ENCODE results near the gene VPS29. TPM values are rescaled to one million over a fixed set of nuclear protein-coding genes. Genes with fewer than 3 reads are reported as not detected.
A peak's percentile ranks its signal among the peaks of the same experiment; 100 is the strongest.

VPS29 gene
- total RNA-seq, 1 experiment from 2014 or later = 66.3 TPM

DNA sequence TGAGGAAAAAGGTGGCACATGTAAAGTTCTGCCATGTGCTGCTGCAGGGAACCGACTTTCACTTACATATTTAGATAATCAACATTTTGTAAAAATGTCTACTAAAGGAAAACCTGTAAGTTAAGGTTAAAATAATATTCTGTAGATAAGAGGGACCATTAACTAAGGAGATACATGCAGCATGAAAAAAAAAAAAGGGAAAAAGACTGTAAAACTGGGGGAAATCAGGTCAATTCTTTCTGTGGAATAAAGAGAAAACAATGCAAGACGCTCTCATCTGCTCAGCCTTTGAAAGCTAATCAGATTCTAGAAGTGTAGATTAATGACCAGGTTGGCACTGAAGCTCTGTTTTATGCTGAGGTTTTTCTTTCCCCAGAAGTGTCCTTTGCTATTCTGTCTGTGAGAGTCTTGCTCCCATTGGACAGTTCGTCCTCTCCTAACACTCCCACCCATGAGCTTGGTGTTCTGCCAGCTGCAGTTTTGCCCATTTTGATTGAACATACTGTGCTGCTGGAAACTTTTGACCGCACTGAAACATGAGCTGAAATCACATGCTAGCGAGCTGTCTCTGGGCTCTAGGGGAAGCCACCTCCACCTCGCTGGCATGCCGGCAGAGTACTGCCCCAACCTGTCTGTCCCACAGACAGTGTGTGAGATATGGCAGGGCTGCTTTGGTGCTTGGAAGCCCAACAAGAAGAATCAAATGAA, 41.5 kb upstream of the VPS29 start:
- Mint-ChIP-seq H3K4me3 (no peak overlapping the region), H3K36me3 (peaks cover 34% of the 10 kb centered on the region), H3K27me3 (ENCODE audit: low read depth) (no peaks in the 10 kb centered on the region), H3K4me1 (peaks cover 5% of the 10 kb centered on the region; the same call in 1 of the 2 replicates), H3K9me3 (no peaks in the 10 kb centered on the region), H3K27ac (peak overlapping the region; percentile 51; the same call in 1 of the 2 replicates)
- TF ChIP-seq, protein P1, sequence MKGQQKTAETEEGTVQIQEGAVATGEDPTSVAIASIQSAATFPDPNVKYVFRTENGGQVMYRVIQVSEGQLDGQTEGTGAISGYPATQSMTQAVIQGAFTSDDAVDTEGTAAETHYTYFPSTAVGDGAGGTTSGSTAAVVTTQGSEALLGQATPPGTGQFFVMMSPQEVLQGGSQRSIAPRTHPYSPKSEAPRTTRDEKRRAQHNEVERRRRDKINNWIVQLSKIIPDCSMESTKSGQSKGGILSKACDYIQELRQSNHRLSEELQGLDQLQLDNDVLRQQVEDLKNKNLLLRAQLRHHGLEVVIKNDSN (CRISPR knock-in tag; IDR thresholded peaks at IDR 0.05) = no peak
- TF ChIP-seq CREM (CRISPR knock-in tag; IDR thresholded peaks at IDR 0.05) (no peak), MYBL2 (CRISPR knock-in tag; IDR thresholded peaks at IDR 0.05) (no peak), ZNF263 (CRISPR knock-in tag; IDR thresholded peaks at IDR 0.05; ENCODE audit: low read depth) (no peak), ETV6 (CRISPR knock-in tag; IDR thresholded peaks at IDR 0.05) (no peak), ZNF416 (CRISPR knock-in tag; IDR thresholded peaks at IDR 0.05) (no peak), OVOL2 (CRISPR knock-in tag; IDR thresholded peaks at IDR 0.05; ENCODE audit: borderline replicate concordance) (no peak)
- POLR2A ChIA-PET = interaction anchor here (0.6 to 0.9 kb wide), 2 partner anchors 75 to 553 kb away, joined by 4 read pairs; partner anchors contain the start of genes FAM216A and GPN3
- CTCF ChIA-PET = interaction anchor here (1.1 to 1.9 kb wide), 3 partner anchors 8 to 112 kb away, joined by 3 to 4 read pairs (median 4); partner anchors contain the start of gene ARPC3
- no peak for ATAC-seq
- no peak for DNase-seq (ENCODE audit: low spot score)

DNA sequence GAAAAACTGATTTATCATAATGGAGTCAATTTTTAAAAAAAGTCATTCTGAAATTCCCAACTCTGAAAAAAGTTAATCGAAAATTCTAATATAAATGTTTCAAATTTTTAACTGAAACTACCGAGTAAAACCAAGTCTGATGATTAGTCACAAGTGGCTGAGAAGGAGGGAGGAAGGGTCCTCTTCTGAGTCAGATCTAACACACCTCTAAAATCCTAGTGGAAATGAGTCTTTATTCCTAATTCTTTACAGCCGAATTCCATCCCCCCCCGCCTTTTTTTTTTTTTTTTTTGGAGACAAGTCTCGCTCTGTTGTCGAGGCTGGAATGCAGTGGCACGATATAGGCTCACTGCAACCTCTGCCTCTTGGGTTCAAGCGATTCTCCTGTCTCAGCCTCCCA, 38.1 kb upstream of the VPS29 start:
- Mint-ChIP-seq H3K27ac (no peak overlapping the region), H3K4me3 (no peak overlapping the region), H3K27me3 (ENCODE audit: low read depth) (no peaks in the 10 kb centered on the region), H3K9me3 (no peaks in the 10 kb centered on the region), H3K4me1 (peaks cover 5% of the 10 kb centered on the region; the same call in 1 of the 2 replicates), H3K36me3 (peaks cover 38% of the 10 kb centered on the region)
- CTCF ChIA-PET = no interaction called here
- POLR2A ChIA-PET = no interaction called here
- no peak for ATAC-seq
- DNase-seq (ENCODE audit: low spot score) = no peak
- TF ChIP-seq ZNF263 (CRISPR knock-in tag; IDR thresholded peaks at IDR 0.05; ENCODE audit: low read depth) (no peak), JUN (CRISPR knock-in tag; IDR thresholded peaks at IDR 0.05) (no peak), ZNF416 (CRISPR knock-in tag; IDR thresholded peaks at IDR 0.05) (no peak), ZNF671 (CRISPR knock-in tag; IDR thresholded peaks at IDR 0.05) (no peak), PRRX2 (CRISPR knock-in tag; IDR thresholded peaks at IDR 0.05) (no peak)
- TF ChIP-seq, protein P2, sequence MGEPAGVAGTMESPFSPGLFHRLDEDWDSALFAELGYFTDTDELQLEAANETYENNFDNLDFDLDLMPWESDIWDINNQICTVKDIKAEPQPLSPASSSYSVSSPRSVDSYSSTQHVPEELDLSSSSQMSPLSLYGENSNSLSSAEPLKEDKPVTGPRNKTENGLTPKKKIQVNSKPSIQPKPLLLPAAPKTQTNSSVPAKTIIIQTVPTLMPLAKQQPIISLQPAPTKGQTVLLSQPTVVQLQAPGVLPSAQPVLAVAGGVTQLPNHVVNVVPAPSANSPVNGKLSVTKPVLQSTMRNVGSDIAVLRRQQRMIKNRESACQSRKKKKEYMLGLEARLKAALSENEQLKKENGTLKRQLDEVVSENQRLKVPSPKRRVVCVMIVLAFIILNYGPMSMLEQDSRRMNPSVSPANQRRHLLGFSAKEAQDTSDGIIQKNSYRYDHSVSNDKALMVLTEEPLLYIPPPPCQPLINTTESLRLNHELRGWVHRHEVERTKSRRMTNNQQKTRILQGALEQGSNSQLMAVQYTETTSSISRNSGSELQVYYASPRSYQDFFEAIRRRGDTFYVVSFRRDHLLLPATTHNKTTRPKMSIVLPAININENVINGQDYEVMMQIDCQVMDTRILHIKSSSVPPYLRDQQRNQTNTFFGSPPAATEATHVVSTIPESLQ (CRISPR knock-in tag; IDR thresholded peaks at IDR 0.05) = no peak
- TF ChIP-seq, protein P1 (CRISPR knock-in tag; IDR thresholded peaks at IDR 0.05) = no peak
- TF ChIP-seq, protein P3, sequence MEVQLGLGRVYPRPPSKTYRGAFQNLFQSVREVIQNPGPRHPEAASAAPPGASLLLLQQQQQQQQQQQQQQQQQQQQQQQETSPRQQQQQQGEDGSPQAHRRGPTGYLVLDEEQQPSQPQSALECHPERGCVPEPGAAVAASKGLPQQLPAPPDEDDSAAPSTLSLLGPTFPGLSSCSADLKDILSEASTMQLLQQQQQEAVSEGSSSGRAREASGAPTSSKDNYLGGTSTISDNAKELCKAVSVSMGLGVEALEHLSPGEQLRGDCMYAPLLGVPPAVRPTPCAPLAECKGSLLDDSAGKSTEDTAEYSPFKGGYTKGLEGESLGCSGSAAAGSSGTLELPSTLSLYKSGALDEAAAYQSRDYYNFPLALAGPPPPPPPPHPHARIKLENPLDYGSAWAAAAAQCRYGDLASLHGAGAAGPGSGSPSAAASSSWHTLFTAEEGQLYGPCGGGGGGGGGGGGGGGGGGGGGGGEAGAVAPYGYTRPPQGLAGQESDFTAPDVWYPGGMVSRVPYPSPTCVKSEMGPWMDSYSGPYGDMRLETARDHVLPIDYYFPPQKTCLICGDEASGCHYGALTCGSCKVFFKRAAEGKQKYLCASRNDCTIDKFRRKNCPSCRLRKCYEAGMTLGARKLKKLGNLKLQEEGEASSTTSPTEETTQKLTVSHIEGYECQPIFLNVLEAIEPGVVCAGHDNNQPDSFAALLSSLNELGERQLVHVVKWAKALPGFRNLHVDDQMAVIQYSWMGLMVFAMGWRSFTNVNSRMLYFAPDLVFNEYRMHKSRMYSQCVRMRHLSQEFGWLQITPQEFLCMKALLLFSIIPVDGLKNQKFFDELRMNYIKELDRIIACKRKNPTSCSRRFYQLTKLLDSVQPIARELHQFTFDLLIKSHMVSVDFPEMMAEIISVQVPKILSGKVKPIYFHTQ (CRISPR knock-in tag; IDR thresholded peaks at IDR 0.05) = no peak
- TF ChIP-seq, protein P4, sequence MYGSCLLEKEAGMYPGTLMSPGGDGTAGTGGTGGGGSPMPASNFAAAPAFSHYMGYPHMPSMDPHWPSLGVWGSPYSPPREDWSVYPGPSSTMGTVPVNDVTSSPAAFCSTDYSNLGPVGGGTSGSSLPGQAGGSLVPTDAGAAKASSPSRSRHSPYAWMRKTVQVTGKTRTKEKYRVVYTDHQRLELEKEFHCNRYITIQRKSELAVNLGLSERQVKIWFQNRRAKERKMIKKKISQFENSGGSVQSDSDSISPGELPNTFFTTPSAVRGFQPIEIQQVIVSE (CRISPR knock-in tag; IDR thresholded peaks at IDR 0.05; ENCODE audit: borderline replicate concordance) = no peak
- TF ChIP-seq, protein P5, sequence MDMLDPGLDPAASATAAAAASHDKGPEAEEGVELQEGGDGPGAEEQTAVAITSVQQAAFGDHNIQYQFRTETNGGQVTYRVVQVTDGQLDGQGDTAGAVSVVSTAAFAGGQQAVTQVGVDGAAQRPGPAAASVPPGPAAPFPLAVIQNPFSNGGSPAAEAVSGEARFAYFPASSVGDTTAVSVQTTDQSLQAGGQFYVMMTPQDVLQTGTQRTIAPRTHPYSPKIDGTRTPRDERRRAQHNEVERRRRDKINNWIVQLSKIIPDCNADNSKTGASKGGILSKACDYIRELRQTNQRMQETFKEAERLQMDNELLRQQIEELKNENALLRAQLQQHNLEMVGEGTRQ (CRISPR knock-in tag; IDR thresholded peaks at IDR 0.05) = no peak

All from WTC11 (cell line).